H1 (cell line): ENCODE data around the gene KCNMB2. TPM values are rescaled to one million over a fixed set of nuclear protein-coding genes. Genes with fewer than 3 reads are reported as not detected.

Experiments
- CTCF ChIA-PET: fragments of 300-600 bp; sonication (Branson Sonifier 250); formaldehyde crosslinking; loops from one replicate; lab custom pipeline; 2021; ENCODE audit not compliant: partially characterized antibody; lab: Charles Lee
- POLR2A ChIA-PET: fragments of 300-600 bp; sonication (Branson Sonifier 250); formaldehyde crosslinking; loops from one replicate; lab custom pipeline; 2021; ENCODE audit warnings: inconsistent platforms; ENCODE audit not compliant: partially characterized antibody; lab: Charles Lee
- DNase-seq, 2 experiments: peaks; one replicate each; pipeline versions ENCODE4 v3.0.0 to v3.0.0-alpha.2; 2010 to 2022; ENCODE audit warnings: low spot score in 2 of 2, low read depth in 1 of 2, mixed read lengths in 1 of 2
- FAIRE-seq: peaks from 2 replicates; lab custom pipeline; 2011; peaks lifted over from hg19 to GRCh38; lab: Jason Lieb, UNC
- H2AFZ ChIP-seq: 2 replicates; pipeline ENCODE4 v1.8.1; 2012; ENCODE audit warnings: low read length, inconsistent platforms
- H2AK5ac ChIP-seq: 2 replicates; pipeline ENCODE4 v1.6.1; 2013; ENCODE audit warnings: low read depth, low read length
- H2BK120ac ChIP-seq: replicated peaks from 2 replicates; pipeline ENCODE3; 2013; ENCODE audit warnings: low read depth, low read length, inconsistent platforms
- H2BK12ac ChIP-seq: 2 replicates; pipeline ENCODE4 v1.6.1; 2013; ENCODE audit warnings: low read depth, low read length
- H2BK15ac ChIP-seq: 2 replicates; pipeline ENCODE4 v1.6.1; 2013; ENCODE audit warnings: low read length
- H2BK20ac ChIP-seq: 2 replicates; pipeline ENCODE4 v1.6.1; 2013; ENCODE audit warnings: low read length
- H2BK5ac ChIP-seq: 2 replicates; pipeline ENCODE4 v1.6.1; 2013; ENCODE audit warnings: low read depth, low read length
- H3K14ac ChIP-seq: 2 replicates; pipeline ENCODE4 v1.6.1; 2013; ENCODE audit warnings: inconsistent platforms; ENCODE audit not compliant: insufficient read length
- H3K18ac ChIP-seq: 2 replicates; pipeline ENCODE4 v1.6.1; 2013; ENCODE audit warnings: low read length; ENCODE audit errors: extremely low read depth
- H3K23ac ChIP-seq: 2 replicates; pipeline ENCODE4 v1.6.1; 2013; ENCODE audit warnings: inconsistent platforms; ENCODE audit not compliant: insufficient read length
- H3K23me2 ChIP-seq: 2 replicates; pipeline ENCODE4 v1.6.1; 2013; ENCODE audit warnings: low read depth, low read length
- H3K27ac ChIP-seq: 2 replicates; pipeline ENCODE4 v1.6.1; 2011; ENCODE audit warnings: low read depth, low read length, inconsistent platforms
- H3K27me3 ChIP-seq, 4 experiments: replicated peaks in 1 of 4; 1 replicate in 1 of 4; 2 replicates in 3 of 4; pipeline versions ENCODE4 v1.6.1 to v1.8.1; 2011 to 2013; ENCODE audit warnings: low read length in 3 of 4, mild to moderate bottlenecking in 3 of 4, inconsistent platforms in 2 of 4, mixed read lengths in 2 of 4, moderate library complexity in 1 of 4; ENCODE audit not compliant: control insufficient read depth in 3 of 4, insufficient read depth in 3 of 4; ENCODE audit errors: extremely low read depth in 1 of 4
- H3K36me3 ChIP-seq, 4 experiments: 2 replicates each; pipeline versions ENCODE4 v1.6.1 to v1.8.1; 2011 to 2013; ENCODE audit warnings: mild to moderate bottlenecking in 4 of 4, low read length in 3 of 4, moderate library complexity in 2 of 4, control low read depth in 1 of 4, inconsistent platforms in 1 of 4; ENCODE audit not compliant: insufficient read depth in 4 of 4, control insufficient read depth in 2 of 4
- H3K4ac ChIP-seq: replicated peaks from 2 replicates; pipeline ENCODE3; 2013; ENCODE audit warnings: low read length, low read depth, mixed read lengths, inconsistent platforms; ENCODE audit not compliant: insufficient read length
- H3K4me1 ChIP-seq, 4 experiments: replicated peaks in 1 of 4; 1 replicate in 1 of 4; 2 replicates in 3 of 4; pipeline versions ENCODE4 v1.6.1 to v1.8.1; 2011 to 2013; ENCODE audit warnings: low read length in 3 of 4, inconsistent platforms in 2 of 4, mixed read lengths in 1 of 4; ENCODE audit not compliant: insufficient read depth in 4 of 4, control insufficient read depth in 3 of 4
- H3K4me2 ChIP-seq, 2 experiments: 2 replicates each; pipeline versions ENCODE4 v1.6.1 to v1.8.1; 2011 to 2013; ENCODE audit warnings: low read depth in 2 of 2, low read length in 2 of 2, control low read depth in 1 of 2, inconsistent platforms in 1 of 2, mild to moderate bottlenecking in 1 of 2; ENCODE audit not compliant: insufficient read depth in 1 of 2
- H3K4me3 ChIP-seq, 4 experiments: fragments of 200-600, 300-600 bp in 1 of 4; sonication (generic), shearing (Covaris generic), sonication (Bioruptor Twin) in 1 of 4; 2 replicates each; pipeline versions ENCODE4 v1.5.1 to v1.8.1; 2011 to 2016; ENCODE audit warnings: low read length in 4 of 4, low read depth in 3 of 4, control low read depth in 2 of 4, inconsistent platforms in 2 of 4, mild to moderate bottlenecking in 2 of 4, mixed read lengths in 1 of 4, moderate library complexity in 1 of 4; ENCODE audit not compliant: insufficient read depth in 2 of 4; ENCODE audit errors: extremely low read depth in 1 of 4
- H3K56ac ChIP-seq: replicated peaks from 2 replicates; pipeline ENCODE3; 2013; ENCODE audit warnings: low read depth, mild to moderate bottlenecking, mixed read lengths, low read length, inconsistent platforms; ENCODE audit not compliant: insufficient read length
- H3K79me1 ChIP-seq: 2 replicates; pipeline ENCODE4 v1.6.1; 2013; ENCODE audit warnings: low read depth, low read length, control low read depth
- H3K79me2 ChIP-seq, 2 experiments: 2 replicates each; pipeline versions ENCODE4 v1.6.1 to v1.8.1; 2012 to 2013; ENCODE audit warnings: low read length in 2 of 2, mild to moderate bottlenecking in 2 of 2, inconsistent platforms in 1 of 2; ENCODE audit not compliant: insufficient read depth in 2 of 2, control insufficient read depth in 1 of 2
- H3K9ac ChIP-seq, 4 experiments: replicated peaks in 1 of 4; 1 replicate in 1 of 4; 2 replicates in 3 of 4; pipeline versions ENCODE4 v1.6.1 to v1.8.1; 2011 to 2013; ENCODE audit warnings: low read depth in 3 of 4, low read length in 3 of 4, control low read depth in 2 of 4, mild to moderate bottlenecking in 2 of 4, moderate library complexity in 2 of 4, inconsistent platforms in 1 of 4; ENCODE audit errors: extremely low read depth in 1 of 4
- H3K9me3 ChIP-seq, 2 experiments: 2 replicates each; pipeline versions ENCODE4 v1.6.1 to v1.8.1; 2012 to 2013; ENCODE audit warnings: mild to moderate bottlenecking in 2 of 2, moderate library complexity in 2 of 2, control low read depth in 1 of 2, inconsistent platforms in 1 of 2, low read depth in 1 of 2, low read length in 1 of 2, mixed read lengths in 1 of 2; ENCODE audit not compliant: insufficient read depth in 2 of 2
- H4K20me1 ChIP-seq, 2 experiments: replicated peaks in 1 of 2; 2 replicates each; pipeline versions ENCODE3 to v1.8.1; 2011 to 2013; ENCODE audit warnings: inconsistent platforms in 2 of 2, low read length in 2 of 2, mild to moderate bottlenecking in 1 of 2; ENCODE audit not compliant: insufficient read depth in 2 of 2, control insufficient read depth in 1 of 2
- H4K5ac ChIP-seq: 2 replicates; pipeline ENCODE4 v1.6.1; 2013; ENCODE audit warnings: low read length, low read depth, mixed read lengths, inconsistent platforms; ENCODE audit not compliant: insufficient read length
- H4K8ac ChIP-seq: 2 replicates; pipeline ENCODE4 v1.8.0; 2013; ENCODE audit warnings: mild to moderate bottlenecking, moderate library complexity, low read length, inconsistent platforms; ENCODE audit not compliant: insufficient read depth; ENCODE audit errors: extremely low read depth
- H4K91ac ChIP-seq: replicated peaks from 2 replicates; pipeline ENCODE3; 2013; ENCODE audit warnings: low read length, mixed read lengths, inconsistent platforms; ENCODE audit not compliant: insufficient read length
- ATF2 ChIP-seq: IDR thresholded peaks from 2 replicates; pipeline ENCODE4 v1.6.1; 2012; ENCODE audit warnings: low read length, inconsistent platforms
- MAFK ChIP-seq: IDR thresholded peaks from 2 replicates; pipeline ENCODE4 v1.6.1; 2012; ENCODE audit warnings: low read depth, mild to moderate bottlenecking, improper control_type of control experiment, low read length
- RBBP5 ChIP-seq: IDR thresholded peaks from 2 replicates; pipeline ENCODE4 v1.7.1; 2012; ENCODE audit warnings: low read depth, mild to moderate bottlenecking, inconsistent platforms, low read length, moderate library complexity, borderline replicate concordance
- RXRA ChIP-seq: IDR thresholded peaks from 2 replicates; pipeline ENCODE4 v1.6.1; 2011; ENCODE audit warnings: low read depth, mild to moderate bottlenecking, low read length, moderate library complexity; ENCODE audit not compliant: insufficient read depth
- SIRT6 ChIP-seq: IDR thresholded peaks from one replicate; pipeline ENCODE4 v1.7.1; 2012; ENCODE audit warnings: low read length, inconsistent platforms
- TCF12 ChIP-seq: IDR thresholded peaks from 2 replicates; pipeline ENCODE4 v1.6.1; 2011; ENCODE audit warnings: low read depth, mild to moderate bottlenecking, low read length
- YY1 ChIP-seq: IDR thresholded peaks from 2 replicates; pipeline ENCODE4 v1.6.1; 2011; ENCODE audit warnings: low read depth, mild to moderate bottlenecking, low read length
- polyA plus RNA-seq, 7 experiments: library from polyadenylated mRNA; depleted of rRNA in 3 of 7; stranded (reverse) in 5 of 7; unstranded in 2 of 7; fragments of >200 nt in 5 of 7; fragments of 200-250 nt in 2 of 7; gene quantifications; 1 replicate in 5 of 7; 2 replicates in 1 of 7; 4 replicates in 1 of 7; pipeline versions ENCODE4 v1.2.1 to v1.2.3, GENCODE V29; 2011 to 2013; ENCODE audit warnings: missing spikeins in 2 of 7, mixed read lengths in 2 of 7
- total RNA-seq: library from RNA; stranded (reverse); fragmentation: NEBNext Ultra II Directional; extraction: Animal tissue kit (Norgen Biotek cat#: 25700); gene quantifications from 2 replicates; pipeline ENCODE4 v1.2.1, GENCODE V29; 2021

The KCNMB2 gene
- total and polyA plus RNA-seq, 2 of the 8 experiments (the other 6 are each of a cell fraction or from before 2014, with no cell fraction given) = not detected

- Histone ChIP-seq H2BK15ac (no peak overlapping the region), H3K9ac (no peak overlapping the region), H2BK20ac (no peak overlapping the region), H3K18ac (no peak overlapping the region), H3K27ac (no peak overlapping the region), H3K4me1 (no peaks in the 10 kb centered on the region), H2AK5ac (no peak overlapping the region), H3K36me3 (no peaks in the 10 kb centered on the region), H4K20me1 (no peaks in the 10 kb centered on the region), H3K79me2 (no peaks in the 10 kb centered on the region), H3K79me1 (no peaks in the 10 kb centered on the region), H3K14ac (no peak overlapping the region), H3K4me2 (no peak overlapping the region), H2BK12ac (no peak overlapping the region), H4K8ac (no peak overlapping the region), H2AFZ (no peak overlapping the region), H3K9me3 (no peaks in the 10 kb centered on the region), H3K23me2 (no peaks in the 10 kb centered on the region), H4K91ac (no peak overlapping the region), H3K27me3 (no peaks in the 10 kb centered on the region), H3K4me3 (no peak overlapping the region), H2BK5ac (no peak overlapping the region), H4K5ac (no peak overlapping the region), H3K23ac (no peak overlapping the region), H2BK120ac (no peak overlapping the region), H3K4ac (no peak overlapping the region), H3K56ac (no peak overlapping the region)
- no peak for TF ChIP-seq RBBP5
- no peak for TF ChIP-seq TCF12
- no peak for TF ChIP-seq RXRA
- TF ChIP-seq YY1 = no peak
- no peak for TF ChIP-seq ATF2
- TF ChIP-seq MAFK = no peak
- TF ChIP-seq SIRT6 = no peak
- DNase-seq (no peak), FAIRE-seq (no peak)
- ChIA-PET CTCF (interaction anchor here (0.7 to 1.5 kb wide), 5 partner anchors 14 to 343 kb away, joined by 3 to 5 read pairs (median 3); no protein-coding TSS in a partner anchor), POLR2A (interaction anchor here (0.6 kb wide), 1 partner anchor 53 kb away, joined by 3 read pairs; no protein-coding TSS in a partner anchor)
Measured at GRCh38 chr3:178624276-178624675, 88.0 kb downstream of the KCNMB2 start.
